Daoy (cell line): ENCODE measurements around the gene CCDC188. TPM values are rescaled to one million over a fixed set of nuclear protein-coding genes. Genes with fewer than 3 reads are reported as not detected.
"Not testable (repeated sequence)": the region's sequence is repeated elsewhere in the genome, so short reads cannot be mapped to it uniquely, and the experiment has no call there.

ENCODE experiments used
- DNase-seq: peaks from one replicate; pipeline ENCODE4 v3.0.0-alpha.2; 2015; ENCODE audit warnings: low read depth
- total RNA-seq: library from RNA; depleted of rRNA; stranded (reverse); fragments of >200 nt; shearing (Covaris generic); gene quantifications from 2 replicates; pipeline ENCODE4 v1.2.3, GENCODE V29; 2014

CCDC188 gene
- total RNA-seq, 1 experiment from 2014 or later = 0.51 TPM

GRCh38 chr22:20171288-20172140 is 20.7 kb upstream of the CCDC188 start:
- DNase-seq = no peak

GRCh38 chr22:20170170-20170569 is 19.3 kb upstream of the CCDC188 start:
- DNase-seq = no peak

- no peak for DNase-seq
Measured at GRCh38 chr22:20169253-20169822, 18.5 kb upstream of the CCDC188 start.

- DNase-seq = no peak
Measured at GRCh38 chr22:20167643-20168322, 16.9 kb upstream of the CCDC188 start.

- DNase-seq = no peak
Measured at GRCh38 chr22:20166703-20167102, 15.8 kb upstream of the CCDC188 start.

- DNase-seq = no peak
Measured at GRCh38 chr22:20165913-20166312, 15.1 kb upstream of the CCDC188 start.

GRCh38 chr22:20165421-20165820 is 14.6 kb upstream of the CCDC188 start:
- DNase-seq = no peak

GRCh38 chr22:20164863-20165262 is 14.0 kb upstream of the CCDC188 start:
- no peak for DNase-seq

GRCh38 chr22:20160041-20160440 is 9.2 kb upstream of the CCDC188 start:
- no peak for DNase-seq

GRCh38 chr22:20159531-20159930 is 8.7 kb upstream of the CCDC188 start:
- DNase-seq = not testable (repeated sequence)

- DNase-seq = no peak
Measured at GRCh38 chr22:20159076-20159475, 8.2 kb upstream of the CCDC188 start.

- no peak for DNase-seq
Measured at GRCh38 chr22:20158391-20159036, 7.7 kb upstream of the CCDC188 start.

GRCh38 chr22:20157430-20158183 is 6.8 kb upstream of the CCDC188 start:
- DNase-seq = no peak

GRCh38 chr22:20156611-20157429 is 6.0 kb upstream of the CCDC188 start:
- DNase-seq = peak; percentile 82

- no peak for DNase-seq
Measured at GRCh38 chr22:20156042-20156389, 5.2 kb upstream of the CCDC188 start.

- peak; percentile 84 for DNase-seq
Measured at GRCh38 chr22:20155330-20156041, 4.6 kb upstream of the CCDC188 start.

- no peak for DNase-seq
Measured at GRCh38 chr22:20154602-20155187, 3.8 kb upstream of the CCDC188 start.

GRCh38 chr22:20153945-20154344 is 3.1 kb upstream of the CCDC188 start:
- no peak for DNase-seq

GRCh38 chr22:20152464-20152890 is 1.6 kb upstream of the CCDC188 start:
- no peak for DNase-seq

GRCh38 chr22:20151276-20151588 is 377 bp upstream of the CCDC188 start:
- no peak for DNase-seq
